Activated T-helper 2 cell treated with anti-CD3 and anti-CD28 coated beads, Interferon-gamma antibody, Interleukin-2, Interleukin-4, amounts not matched to agents 10 μg/mL and 5 μg/mL and 100 μg/mL, durations not matched to agents 14 hours and 24 hours and 36 hours (primary cell): ENCODE results near the gene NDUFS4. TPM values are rescaled to one million over a fixed set of nuclear protein-coding genes. Genes with fewer than 3 reads are reported as not detected.
"Not testable (repeated sequence)": the region's sequence is repeated elsewhere in the genome, so short reads cannot be mapped to it uniquely, and the experiment has no call there.

ENCODE experiments used
- DNase-seq: peaks from one replicate; pipeline ENCODE4 v3.0.0; 2021; ENCODE audit warnings: low spot score
- H3K27ac Mint-ChIP-seq: one replicate; pipeline ENCODE4 v1.8.0; 2021; ENCODE audit warnings: mixed read lengths
- H3K27me3 Mint-ChIP-seq: one replicate; pipeline ENCODE4 v1.8.0; 2021; ENCODE audit warnings: low read depth, mixed read lengths
- H3K36me3 Mint-ChIP-seq: one replicate; pipeline ENCODE4 v1.8.0; 2021; ENCODE audit warnings: low read depth, mixed read lengths
- H3K4me1 Mint-ChIP-seq: one replicate; pipeline ENCODE4 v1.8.0; 2021; ENCODE audit warnings: low read depth, mixed read lengths
- H3K4me3 Mint-ChIP-seq: one replicate; pipeline ENCODE4 v1.8.0; 2021; ENCODE audit warnings: low read depth, mild to moderate bottlenecking, moderate library complexity, mixed read lengths
- H3K9me3 Mint-ChIP-seq: one replicate; pipeline ENCODE4 v1.8.0; 2021; ENCODE audit warnings: mixed read lengths
- intact Hi-C: fragments of 100-400 bp; cut with micrococcal nuclease; formaldehyde crosslinking; loops from one replicate; pipeline ENCODE4 v1.15.1; 2023
- total RNA-seq: library from RNA; stranded (reverse); gene quantifications from 2 replicates; pipeline ENCODE4 v1.2.3, GENCODE V29; 2022

NDUFS4 gene
- total RNA-seq, 1 donor from 2014 or later: 54.1 TPM

DNA sequence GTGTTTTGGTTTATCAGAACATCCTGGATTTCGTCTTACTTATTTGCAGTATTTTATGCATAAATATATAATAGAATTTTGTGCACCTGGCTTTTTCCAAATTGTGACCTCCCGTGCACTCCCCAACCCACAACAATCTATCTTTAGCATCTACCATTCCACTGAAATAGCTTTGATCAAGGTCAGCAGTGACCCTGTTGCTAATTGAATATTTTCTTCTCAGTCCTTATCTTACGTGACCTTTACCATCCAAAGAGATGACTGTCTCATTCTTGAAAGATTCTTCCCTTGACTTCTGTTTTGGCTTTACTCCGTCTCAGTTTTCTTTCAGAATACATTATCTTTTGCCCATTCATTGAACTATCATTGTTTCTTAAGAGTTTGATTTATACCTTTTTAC is 18.4 kb downstream of the NDUFS4 start:
- intact Hi-C loops: no loop called here
- no peak overlapping the region for H3K27ac Mint-ChIP-seq
- H3K27me3 Mint-ChIP-seq: no peaks in the 10 kb centered on the region
- DNase-seq: no peak
- H3K9me3 Mint-ChIP-seq: no peaks in the 10 kb centered on the region
- H3K4me1 Mint-ChIP-seq: no peaks in the 10 kb centered on the region
- no peaks in the 10 kb centered on the region for H3K36me3 Mint-ChIP-seq
- no peak overlapping the region for H3K4me3 Mint-ChIP-seq

DNA sequence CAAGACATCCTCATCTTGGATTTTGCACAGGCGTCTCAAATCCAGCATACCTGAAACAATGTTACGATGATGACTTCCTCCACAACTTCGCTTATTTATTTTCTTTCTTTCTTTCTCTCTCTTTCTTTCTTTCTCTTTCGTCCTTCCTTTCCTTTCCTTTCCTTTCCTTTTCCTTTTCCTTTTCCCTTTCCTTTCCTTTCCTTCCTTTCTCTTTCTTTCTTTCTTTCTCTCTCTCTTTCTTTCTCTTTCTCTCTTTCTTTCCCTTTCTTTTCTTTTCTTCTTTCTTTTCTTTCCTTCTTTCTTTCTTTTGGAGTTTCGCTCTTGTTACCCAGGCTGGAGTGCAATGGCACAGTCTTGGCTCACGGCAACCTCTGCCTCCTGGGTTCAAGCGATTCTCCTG is 20.1 kb downstream of the NDUFS4 start:
- Mint-ChIP-seq H3K36me3 (no peaks in the 10 kb centered on the region), H3K27me3 (no peaks in the 10 kb centered on the region), H3K27ac (no peak overlapping the region), H3K4me3 (no peak overlapping the region), H3K4me1 (no peaks in the 10 kb centered on the region), H3K9me3 (no peaks in the 10 kb centered on the region)
- intact Hi-C loops: no loop called here
- no peak for DNase-seq

DNA sequence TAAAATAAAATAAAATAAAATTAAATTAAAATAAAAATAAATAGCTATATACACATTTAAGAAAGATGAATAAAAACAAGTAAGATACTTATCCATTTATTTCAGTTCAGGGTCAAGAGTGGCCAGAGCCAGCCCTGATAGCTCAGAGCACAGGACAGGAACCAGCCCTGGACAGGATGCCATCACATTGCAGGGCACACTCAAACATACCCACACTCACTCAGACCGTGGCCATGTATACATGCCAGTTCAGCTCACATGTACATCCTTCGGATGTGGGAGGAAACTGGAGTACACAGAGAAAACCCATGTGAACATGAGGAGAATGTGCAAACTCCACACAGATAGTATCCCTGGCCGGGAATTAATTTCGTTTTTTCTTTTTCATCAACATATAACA is 21.8 kb downstream of the NDUFS4 start:
- no peaks in the 10 kb centered on the region for H3K36me3 Mint-ChIP-seq
- intact Hi-C loops: no loop called here
- H3K4me3 Mint-ChIP-seq: no peak overlapping the region
- H3K4me1 Mint-ChIP-seq: no peaks in the 10 kb centered on the region
- H3K27me3 Mint-ChIP-seq: no peaks in the 10 kb centered on the region
- no peak overlapping the region for H3K27ac Mint-ChIP-seq
- DNase-seq: no peak
- no peaks in the 10 kb centered on the region for H3K9me3 Mint-ChIP-seq

DNA sequence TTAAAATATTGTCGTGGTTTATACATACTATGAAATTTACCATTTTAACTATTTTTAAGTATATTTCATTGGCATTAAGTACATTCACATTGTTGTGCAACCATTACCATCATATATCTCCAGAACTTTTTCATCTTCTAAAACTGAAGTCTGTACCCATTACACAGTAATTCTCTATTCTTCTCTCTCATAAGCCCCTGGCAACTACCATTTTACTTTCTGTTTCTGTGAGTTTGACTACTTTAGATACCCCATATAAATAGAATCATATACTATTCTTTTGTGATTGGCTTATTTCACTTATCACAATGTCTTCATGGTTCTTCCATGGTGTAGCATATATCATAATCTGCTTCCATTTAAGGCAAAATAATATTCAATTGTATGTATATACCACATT is 30.3 kb downstream of the NDUFS4 start:
- H3K4me3 Mint-ChIP-seq: no peak overlapping the region
- H3K9me3 Mint-ChIP-seq: no peaks in the 10 kb centered on the region
- no peaks in the 10 kb centered on the region for H3K27me3 Mint-ChIP-seq
- H3K27ac Mint-ChIP-seq: no peak overlapping the region
- DNase-seq: no peak
- peaks cover 1% of the 10 kb centered on the region for H3K4me1 Mint-ChIP-seq
- intact Hi-C loops: no loop called here
- H3K36me3 Mint-ChIP-seq: no peaks in the 10 kb centered on the region

DNA sequence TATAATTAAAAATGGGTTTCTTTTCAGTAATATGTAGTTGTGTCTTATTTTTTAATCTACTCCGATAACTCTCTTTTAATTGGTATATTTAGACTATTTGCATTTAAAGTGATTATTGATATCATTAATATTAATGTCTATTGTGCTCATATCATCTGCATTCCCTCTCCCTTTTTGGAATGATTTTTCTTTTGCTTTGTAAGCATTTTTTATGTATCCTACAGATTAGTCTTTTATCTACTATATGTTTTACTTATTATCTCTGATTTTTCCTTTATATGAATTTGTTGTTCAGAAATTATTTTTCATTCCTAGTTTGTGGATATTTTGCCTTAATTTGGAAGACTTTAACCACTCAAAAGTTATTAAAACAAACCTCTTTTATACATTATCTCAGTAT is 34.0 kb downstream of the NDUFS4 start:
- Mint-ChIP-seq H3K4me1 (peaks cover 1% of the 10 kb centered on the region), H3K4me3 (no peak overlapping the region), H3K27ac (no peak overlapping the region), H3K27me3 (no peaks in the 10 kb centered on the region), H3K9me3 (peaks cover under 1% of the 10 kb centered on the region), H3K36me3 (peaks cover 4% of the 10 kb centered on the region)
- intact Hi-C loops: no loop called here
- DNase-seq: no peak

DNA sequence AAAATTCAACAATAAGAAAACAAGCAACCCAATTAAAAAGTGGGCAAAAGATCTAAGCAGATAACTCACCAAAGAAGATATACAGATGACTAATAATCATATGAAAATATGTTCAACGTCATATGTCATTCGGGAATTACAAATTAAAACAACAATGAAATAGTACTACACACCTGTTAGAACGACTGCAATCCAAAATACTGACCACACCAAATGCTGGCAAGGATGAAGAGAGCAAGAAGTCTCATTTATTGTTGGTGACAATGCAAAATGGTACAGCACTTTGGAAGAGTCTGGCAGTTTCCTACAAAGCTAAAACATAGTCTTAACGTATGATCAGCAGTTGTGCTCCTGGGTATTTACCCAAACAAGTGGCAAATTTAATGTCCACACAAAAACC is 37.5 kb downstream of the NDUFS4 start:
- H3K4me1 Mint-ChIP-seq: peaks cover 1% of the 10 kb centered on the region
- no peak overlapping the region for H3K4me3 Mint-ChIP-seq

DNA sequence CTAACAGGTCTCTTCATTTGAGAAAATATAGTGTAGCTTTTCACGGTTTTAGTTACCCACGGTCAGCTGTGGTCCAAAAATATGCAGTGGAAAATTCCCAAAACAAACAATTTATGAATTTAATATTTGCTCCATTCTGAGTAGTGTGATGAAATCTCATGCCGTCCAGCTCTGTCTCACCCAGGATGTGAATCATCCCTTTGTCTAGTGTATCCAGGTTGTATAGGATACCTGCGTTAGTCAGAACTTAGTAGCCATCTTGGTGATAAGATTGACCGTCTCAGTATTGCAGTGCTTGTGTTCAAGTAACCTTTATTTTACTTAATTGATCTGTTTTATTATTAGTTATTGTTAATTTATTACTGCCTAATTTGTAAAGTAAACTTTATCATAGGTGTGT is 41.1 kb downstream of the NDUFS4 start:
- intact Hi-C loops: no loop called here
- Mint-ChIP-seq H3K4me1 (no peaks in the 10 kb centered on the region), H3K9me3 (peaks cover 4% of the 10 kb centered on the region), H3K36me3 (peaks cover 23% of the 10 kb centered on the region), H3K4me3 (no peak overlapping the region), H3K27me3 (no peaks in the 10 kb centered on the region), H3K27ac (no peak overlapping the region)
- DNase-seq: no peak

More for the DNA sequence above, 37.5 kb downstream of the NDUFS4 start:
- Mint-ChIP-seq H3K9me3 (peaks cover 4% of the 10 kb centered on the region), H3K36me3 (peaks cover 7% of the 10 kb centered on the region), H3K27ac (no peak overlapping the region), H3K27me3 (no peaks in the 10 kb centered on the region)
- intact Hi-C loops: no loop called here
- no peak for DNase-seq

DNA sequence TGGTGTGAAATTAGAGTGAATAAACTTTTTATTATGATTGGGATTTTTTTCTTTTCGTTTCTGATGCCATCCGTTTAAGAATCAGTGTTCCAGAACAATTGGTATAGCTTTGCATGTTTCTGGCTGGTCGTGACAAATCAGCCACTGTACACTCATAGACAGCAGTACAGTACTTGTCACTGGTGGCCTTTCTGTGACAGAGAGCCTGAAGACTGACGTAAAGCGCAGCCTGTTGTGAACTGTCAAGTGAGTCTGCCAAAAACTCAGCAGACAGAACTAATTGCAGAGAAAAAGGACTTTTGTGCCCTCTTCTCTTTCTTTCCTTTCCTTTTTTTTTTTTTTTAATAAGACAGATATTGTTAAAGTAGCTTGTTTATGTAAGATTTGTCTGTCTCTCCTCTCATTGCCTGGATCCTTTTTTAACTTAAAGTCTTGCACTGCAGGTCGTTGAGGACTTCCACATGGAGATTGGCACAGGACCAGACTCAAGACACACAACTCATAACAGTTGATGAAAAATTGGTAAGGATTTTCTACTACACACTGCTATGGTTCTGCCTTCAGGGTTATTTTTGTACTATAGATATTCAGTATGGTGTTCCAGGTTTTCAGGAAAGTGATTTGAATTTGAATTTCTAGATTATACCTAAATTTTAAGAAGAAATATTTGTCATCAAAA is 42.7 kb downstream of the NDUFS4 start:
- no peak for DNase-seq
- Mint-ChIP-seq H3K4me1 (no peaks in the 10 kb centered on the region), H3K36me3 (peaks cover 26% of the 10 kb centered on the region), H3K27ac (no peak overlapping the region), H3K4me3 (no peak overlapping the region), H3K9me3 (peaks cover 4% of the 10 kb centered on the region), H3K27me3 (no peaks in the 10 kb centered on the region)
- intact Hi-C loops: no loop called here

DNA sequence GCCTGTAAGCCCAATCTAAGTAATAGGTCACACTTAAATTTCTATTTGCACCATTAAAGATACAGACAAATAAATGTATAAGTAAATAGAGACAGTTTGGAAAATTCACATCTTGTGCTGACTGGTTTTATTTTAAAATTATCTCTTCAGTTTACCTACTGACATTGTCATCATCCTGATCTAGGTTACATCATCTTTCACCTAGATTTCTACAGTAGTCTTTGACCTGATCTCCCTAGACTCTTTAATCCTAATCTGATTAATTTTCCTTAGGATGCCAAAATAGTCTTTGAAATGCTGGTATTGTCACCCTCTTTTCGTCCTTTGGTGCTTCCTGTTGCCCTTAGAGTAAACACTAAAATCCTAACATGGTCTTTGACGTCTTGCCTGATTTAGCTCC is 43.9 kb downstream of the NDUFS4 start:
- no peak for DNase-seq

DNA sequence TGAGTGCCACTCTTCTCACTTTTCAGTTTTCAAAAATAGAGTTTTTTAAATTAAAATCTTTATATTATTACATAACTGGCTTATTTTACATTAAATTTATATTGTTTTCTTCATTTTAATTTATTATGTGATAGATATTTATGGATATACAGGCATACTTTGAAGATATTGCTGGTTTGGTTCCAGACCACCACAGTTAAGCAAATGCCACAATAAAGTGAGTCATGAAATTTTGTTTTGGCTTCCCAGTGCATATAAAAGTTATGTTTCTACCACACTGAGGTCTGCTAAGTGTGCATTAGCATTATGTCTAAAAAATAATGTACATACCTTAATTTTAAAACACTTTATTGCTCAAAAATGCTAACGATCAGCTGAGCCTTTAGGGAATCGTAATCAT is 47.4 kb downstream of the NDUFS4 start:
- Mint-ChIP-seq H3K27ac (no peak overlapping the region), H3K27me3 (no peaks in the 10 kb centered on the region), H3K36me3 (peaks cover 32% of the 10 kb centered on the region), H3K4me1 (peaks cover 11% of the 10 kb centered on the region), H3K4me3 (no peak overlapping the region), H3K9me3 (no peaks in the 10 kb centered on the region)
- intact Hi-C loops: no loop called here
- no peak for DNase-seq

More for the DNA sequence above, 43.9 kb downstream of the NDUFS4 start:
- Mint-ChIP-seq H3K36me3 (peaks cover 32% of the 10 kb centered on the region), H3K9me3 (peaks cover 4% of the 10 kb centered on the region), H3K4me3 (no peak overlapping the region), H3K27me3 (no peaks in the 10 kb centered on the region), H3K4me1 (peaks cover 5% of the 10 kb centered on the region), H3K27ac (no peak overlapping the region)
- intact Hi-C loops: no loop called here

DNA sequence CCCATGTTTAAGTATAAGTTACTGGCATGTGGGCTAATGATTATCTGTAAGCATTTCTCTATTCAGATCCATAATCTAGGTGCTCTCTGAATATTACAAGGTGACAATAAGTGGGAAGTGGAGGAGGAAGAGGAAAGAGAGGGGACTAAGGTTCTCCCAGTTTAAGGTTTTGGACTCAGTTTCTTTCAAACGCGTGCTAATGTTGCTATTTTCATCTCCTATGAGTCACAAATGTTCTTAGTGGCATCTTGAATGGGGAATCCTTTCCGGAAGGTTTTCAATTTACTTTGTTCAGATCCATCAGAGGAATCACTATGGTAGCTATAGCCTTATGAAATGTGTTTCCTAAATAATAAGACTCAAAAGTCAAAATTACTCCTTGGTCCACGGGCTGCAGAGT is 48.5 kb downstream of the NDUFS4 start:
- not testable (repeated sequence) for H3K27me3 Mint-ChIP-seq

DNA sequence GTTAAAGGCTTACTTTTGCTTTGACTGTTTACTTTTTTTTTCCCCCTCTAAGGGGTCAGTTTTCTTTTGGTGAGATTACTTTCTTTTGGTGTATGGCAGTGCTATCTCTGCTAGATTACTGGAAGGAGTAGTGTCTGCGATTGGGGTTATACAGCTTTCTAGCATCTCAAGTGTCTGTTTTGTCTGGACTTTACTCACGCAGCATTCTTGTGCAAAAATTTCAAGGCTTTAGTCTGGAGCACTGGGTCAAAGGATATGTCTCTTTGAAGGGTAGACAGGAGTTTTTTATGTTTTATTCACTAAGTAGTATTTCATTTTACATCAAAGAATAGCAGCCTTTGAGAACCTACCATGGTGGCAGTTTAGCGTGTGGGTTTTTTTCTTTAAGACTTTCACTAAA is 52.6 kb downstream of the NDUFS4 start:
- H3K36me3 Mint-ChIP-seq: peaks cover 9% of the 10 kb centered on the region
- DNase-seq: no peak
- H3K27me3 Mint-ChIP-seq: no peaks in the 10 kb centered on the region
- intact Hi-C loops: no loop called here
- H3K9me3 Mint-ChIP-seq: no peaks in the 10 kb centered on the region
- peaks cover 11% of the 10 kb centered on the region for H3K4me1 Mint-ChIP-seq
- H3K27ac Mint-ChIP-seq: no peak overlapping the region
- H3K4me3 Mint-ChIP-seq: no peak overlapping the region

More for the DNA sequence above, 48.5 kb downstream of the NDUFS4 start:
- DNase-seq, intact Hi-C loops, H3K4me3 Mint-ChIP-seq, H3K9me3 Mint-ChIP-seq, H3K27ac Mint-ChIP-seq: not testable (repeated sequence)
- Mint-ChIP-seq H3K36me3 (peaks cover 32% of the 10 kb centered on the region), H3K4me1 (peaks cover 11% of the 10 kb centered on the region)

DNA sequence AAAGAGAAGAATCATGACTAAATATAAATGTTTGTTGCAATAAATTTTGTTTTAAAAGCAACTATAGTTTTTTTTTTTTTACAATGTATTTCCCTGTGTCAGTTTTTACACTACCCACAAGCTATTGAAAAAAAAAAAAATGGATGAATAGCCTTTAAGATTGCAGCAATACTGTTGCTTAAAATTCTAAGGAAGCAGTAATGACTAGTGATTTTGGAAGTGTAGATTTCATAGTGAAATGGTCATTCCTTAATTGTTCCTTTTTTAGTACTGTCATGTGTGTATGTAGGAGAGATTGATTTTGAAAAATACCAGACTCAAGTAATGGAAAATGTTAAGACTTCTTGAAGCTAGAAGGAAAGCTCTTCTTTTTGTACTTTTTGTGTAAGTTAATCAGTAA is 53.1 kb downstream of the NDUFS4 start:
- intact Hi-C loops: no loop called here
- Mint-ChIP-seq H3K4me3 (no peak overlapping the region), H3K9me3 (no peaks in the 10 kb centered on the region), H3K27ac (no peak overlapping the region), H3K36me3 (peaks cover 5% of the 10 kb centered on the region), H3K4me1 (peaks cover 11% of the 10 kb centered on the region), H3K27me3 (no peaks in the 10 kb centered on the region)
- no peak for DNase-seq
